ENCODE results near the gene POU5F1.

- no peak for TF ChIP-seq CTCF (IDR thresholded peaks at IDR 0.05 in 8 of 11, conservative IDR thresholded peaks at IDR 0.05 in 3 of 11)
- TF ChIP-seq POLR2AphosphoS5 (IDR thresholded peaks at IDR 0.05), result no peak
These were observed 11.3 kb downstream of the POU5F1 start for GRCh38 chr6:31158863-31159855.

Measured in spleen (tissue), 7 donors.